A673 (cell line): ENCODE data around the gene INTS15.

Experiments
- EZH2 ChIP-seq: fragments of 200-600 bp; sonication (generic); IDR thresholded peaks from 2 replicates; pipeline ENCODE4 v1.6.1; 2017; ENCODE audit warnings: borderline replicate concordance, low read depth, mild to moderate bottlenecking, mixed read lengths, antibody characterized with exemption, low read length; ENCODE audit not compliant: poor library complexity, severe bottlenecking
- TF ChIP-seq, protein P1 (sequence below): fragments of 300-800, 200-600 bp; sonication (generic); conservative IDR thresholded peaks from 2 replicates; pipeline ENCODE4 v1.5.1; 2017; ENCODE audit warnings: low read depth, mild to moderate bottlenecking, antibody characterized with exemption, low read length, moderate library complexity, mixed read lengths

DNA sequence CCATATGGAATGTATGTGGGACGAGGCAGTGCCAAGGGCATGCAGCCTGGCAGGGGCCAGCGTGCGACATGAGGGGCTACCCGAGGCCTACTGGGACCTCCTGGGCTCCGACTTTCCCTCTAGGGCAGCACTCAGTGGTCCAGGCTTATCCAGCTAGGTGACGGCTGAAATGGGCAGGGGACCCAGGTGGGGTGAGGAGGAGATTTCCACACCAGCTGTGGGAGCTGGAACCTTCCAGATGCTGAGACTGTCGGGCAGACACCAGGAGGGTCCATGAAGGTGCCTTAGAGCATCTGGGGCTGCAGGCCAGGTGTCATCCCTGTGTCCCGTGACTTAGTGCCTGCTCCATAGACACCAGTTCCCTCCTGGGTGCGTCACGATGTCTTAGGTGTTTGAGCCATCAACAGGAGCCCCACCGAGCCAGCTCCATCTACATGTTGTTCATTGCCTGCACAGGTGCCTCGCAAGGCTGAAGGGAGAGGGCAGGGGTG is 60.7 kb downstream of the INTS15 start:
- TF ChIP-seq, protein P1, sequence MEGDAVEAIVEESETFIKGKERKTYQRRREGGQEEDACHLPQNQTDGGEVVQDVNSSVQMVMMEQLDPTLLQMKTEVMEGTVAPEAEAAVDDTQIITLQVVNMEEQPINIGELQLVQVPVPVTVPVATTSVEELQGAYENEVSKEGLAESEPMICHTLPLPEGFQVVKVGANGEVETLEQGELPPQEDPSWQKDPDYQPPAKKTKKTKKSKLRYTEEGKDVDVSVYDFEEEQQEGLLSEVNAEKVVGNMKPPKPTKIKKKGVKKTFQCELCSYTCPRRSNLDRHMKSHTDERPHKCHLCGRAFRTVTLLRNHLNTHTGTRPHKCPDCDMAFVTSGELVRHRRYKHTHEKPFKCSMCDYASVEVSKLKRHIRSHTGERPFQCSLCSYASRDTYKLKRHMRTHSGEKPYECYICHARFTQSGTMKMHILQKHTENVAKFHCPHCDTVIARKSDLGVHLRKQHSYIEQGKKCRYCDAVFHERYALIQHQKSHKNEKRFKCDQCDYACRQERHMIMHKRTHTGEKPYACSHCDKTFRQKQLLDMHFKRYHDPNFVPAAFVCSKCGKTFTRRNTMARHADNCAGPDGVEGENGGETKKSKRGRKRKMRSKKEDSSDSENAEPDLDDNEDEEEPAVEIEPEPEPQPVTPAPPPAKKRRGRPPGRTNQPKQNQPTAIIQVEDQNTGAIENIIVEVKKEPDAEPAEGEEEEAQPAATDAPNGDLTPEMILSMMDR: no peak
- no peak for TF ChIP-seq EZH2
